ENCODE measurements around the gene NEIL1.
A peak's percentile ranks its signal among the peaks of the same experiment; 100 is the strongest.
"Not testable (repeated sequence)": the region's sequence is repeated elsewhere in the genome, so short reads cannot be mapped to it uniquely, and the experiment has no call there.

Gene NEIL1, protein sequence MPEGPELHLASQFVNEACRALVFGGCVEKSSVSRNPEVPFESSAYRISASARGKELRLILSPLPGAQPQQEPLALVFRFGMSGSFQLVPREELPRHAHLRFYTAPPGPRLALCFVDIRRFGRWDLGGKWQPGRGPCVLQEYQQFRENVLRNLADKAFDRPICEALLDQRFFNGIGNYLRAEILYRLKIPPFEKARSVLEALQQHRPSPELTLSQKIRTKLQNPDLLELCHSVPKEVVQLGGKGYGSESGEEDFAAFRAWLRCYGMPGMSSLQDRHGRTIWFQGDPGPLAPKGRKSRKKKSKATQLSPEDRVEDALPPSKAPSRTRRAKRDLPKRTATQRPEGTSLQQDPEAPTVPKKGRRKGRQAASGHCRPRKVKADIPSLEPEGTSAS
- total RNA-seq, result 1.5 to 24.9 (median 5.7) reads per million in 9 experiments

DNA sequence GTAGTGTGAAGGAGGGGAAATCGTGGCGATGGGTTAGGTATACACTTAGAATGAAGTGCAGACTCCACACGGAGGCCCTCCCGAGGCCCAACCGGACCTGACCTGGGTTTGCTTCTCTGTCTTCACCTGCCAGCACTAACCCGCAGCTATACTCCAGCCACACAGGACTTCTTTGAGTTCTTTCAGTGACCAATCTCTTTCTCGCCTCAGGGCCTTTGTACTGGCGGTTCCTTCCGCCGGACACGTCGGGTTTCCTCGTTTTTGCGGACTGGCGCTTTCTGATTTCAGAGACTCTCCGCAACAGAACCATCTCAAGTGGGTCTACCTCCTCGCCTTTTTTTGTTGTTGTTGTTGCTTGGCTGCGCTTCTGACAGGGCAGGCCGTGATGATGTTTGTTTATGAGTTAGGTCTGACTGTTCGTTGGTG is at the start of gene NEIL1:
Gene NEIL1, plus strand, starts transcription at position 244 of the 426 bp plus-strand sequence. CDS start 1,867 bp downstream, outside the sequence.
- ATAC-seq (replicated peaks), result no peak
- H3K9me3 Mint-ChIP-seq, result peaks cover 3 to 12% of the 10 kb centered on the region in 2 donors
- H3K4me1 Mint-ChIP-seq (ENCODE audit: low read depth in 2 of 2), result peaks cover 27 to 31% of the 10 kb centered on the region in 2 donors
- peak within 1 kb of the TSS; percentile 84 to 87 for H3K4me3 Mint-ChIP-seq
- H3K27ac Mint-ChIP-seq, result peak within 1 kb of the TSS; percentile 31 to 89
- peaks cover 40% of the 10 kb centered on the region for H3K36me3 Mint-ChIP-seq (ENCODE audit: insufficient read depth)
- no peaks in the 10 kb centered on the region for H3K27me3 Mint-ChIP-seq
- DNase-seq, result no peak

DNA sequence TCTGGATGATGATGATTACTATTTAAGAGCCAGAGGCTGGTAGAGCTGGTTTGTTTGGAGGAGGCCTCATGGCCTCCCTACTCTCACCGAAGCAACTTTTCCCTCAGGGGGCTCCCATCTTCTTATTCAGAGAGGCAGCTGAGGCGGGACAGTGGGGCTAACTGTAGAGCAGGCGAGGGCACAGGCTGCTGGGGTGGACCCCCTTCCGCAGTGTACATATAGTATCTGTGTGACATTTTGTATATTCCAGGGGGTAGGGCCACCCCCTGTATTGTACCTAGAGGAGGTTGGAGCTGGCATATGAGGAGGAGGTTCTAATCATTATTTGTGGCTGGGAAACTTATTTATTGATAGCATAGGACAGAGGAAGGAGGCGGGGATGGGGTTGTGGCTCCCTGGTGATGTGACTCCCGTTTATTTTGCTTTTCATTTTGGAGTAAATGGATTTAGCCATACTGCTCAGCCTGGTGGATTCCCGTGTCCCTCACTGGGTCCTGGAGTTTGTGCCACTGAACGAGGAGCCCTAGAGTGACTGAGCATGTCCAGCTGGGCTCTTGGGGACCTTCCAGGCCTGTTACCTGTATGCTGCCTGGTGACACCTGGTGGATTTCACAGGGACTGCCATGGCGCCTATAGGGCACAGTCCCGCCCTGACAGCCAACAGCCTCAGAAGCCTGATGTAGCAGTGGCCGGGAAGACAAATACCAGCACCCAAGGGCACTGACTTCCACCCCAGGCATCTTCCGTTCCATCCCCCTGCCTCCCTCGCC is 48.1 kb upstream of the NEIL1 start:
- not testable (repeated sequence) for H3K4me1 Mint-ChIP-seq (ENCODE audit: low read depth in 2 of 2); H3K9me3 Mint-ChIP-seq; H3K36me3 Mint-ChIP-seq (ENCODE audit: insufficient read depth); DNase-seq; H3K27ac Mint-ChIP-seq; H3K4me3 Mint-ChIP-seq
- ATAC-seq (replicated peaks), result peak; percentile 95
- H3K27me3 Mint-ChIP-seq, result peaks cover 2 to 14% of the 10 kb centered on the region in 2 donors

DNA sequence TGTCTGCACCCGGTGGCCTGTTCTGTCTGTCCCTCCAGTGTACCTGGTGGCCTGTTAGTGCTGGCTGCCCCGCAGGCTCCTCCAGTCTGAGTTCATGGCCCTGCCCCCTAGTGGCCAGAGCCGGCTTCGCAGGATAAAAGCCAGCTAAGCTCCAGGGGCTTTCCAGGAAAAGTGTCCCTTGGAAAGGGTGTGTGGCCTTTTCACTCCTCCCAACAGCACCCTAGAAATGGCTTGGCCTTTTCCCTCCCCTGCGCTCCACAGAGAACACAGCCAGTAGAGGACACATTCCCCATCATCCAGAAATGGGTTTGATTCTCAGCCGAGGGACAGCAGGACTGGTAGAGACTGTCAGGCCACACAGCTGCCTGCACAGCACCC is 47.5 kb upstream of the NEIL1 start:
- DNase-seq, result peak; percentile 56 to 65 (median 62)
- H3K36me3 Mint-ChIP-seq (ENCODE audit: insufficient read depth); H3K4me3 Mint-ChIP-seq; H3K4me1 Mint-ChIP-seq (ENCODE audit: low read depth in 2 of 2); H3K27ac Mint-ChIP-seq; H3K9me3 Mint-ChIP-seq: not testable (repeated sequence)
- ATAC-seq (replicated peaks), result peak; percentile 91
- peaks cover 8 to 18% of the 10 kb centered on the region in 2 donors for H3K27me3 Mint-ChIP-seq

DNA sequence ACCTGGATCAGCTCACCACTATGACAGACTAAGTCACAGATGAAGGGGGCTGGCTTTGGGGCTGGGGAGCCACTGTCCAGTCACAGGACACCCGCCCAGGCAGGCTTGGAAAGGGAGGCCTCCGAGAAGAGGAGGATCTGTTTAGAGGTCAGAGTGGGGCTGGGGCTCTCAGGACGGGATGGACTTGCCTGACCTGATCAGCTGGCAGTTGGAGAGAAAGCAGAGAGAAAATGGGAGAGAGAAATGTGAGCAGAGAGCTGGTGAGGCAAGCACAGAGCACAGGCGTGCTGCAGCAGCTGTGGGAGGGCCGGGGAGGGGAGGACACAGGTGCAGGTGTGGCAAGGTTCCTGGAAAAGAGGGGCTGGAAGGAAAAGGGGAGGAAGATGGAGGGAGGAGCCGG is 46.8 kb upstream of the NEIL1 start:
- H3K36me3 Mint-ChIP-seq (ENCODE audit: insufficient read depth); H3K9me3 Mint-ChIP-seq; ATAC-seq (replicated peaks); H3K4me3 Mint-ChIP-seq; H3K27ac Mint-ChIP-seq; H3K4me1 Mint-ChIP-seq (ENCODE audit: low read depth in 2 of 2); DNase-seq: not testable (repeated sequence)
- H3K27me3 Mint-ChIP-seq, result peaks cover 15 to 26% of the 10 kb centered on the region in 2 donors

DNA sequence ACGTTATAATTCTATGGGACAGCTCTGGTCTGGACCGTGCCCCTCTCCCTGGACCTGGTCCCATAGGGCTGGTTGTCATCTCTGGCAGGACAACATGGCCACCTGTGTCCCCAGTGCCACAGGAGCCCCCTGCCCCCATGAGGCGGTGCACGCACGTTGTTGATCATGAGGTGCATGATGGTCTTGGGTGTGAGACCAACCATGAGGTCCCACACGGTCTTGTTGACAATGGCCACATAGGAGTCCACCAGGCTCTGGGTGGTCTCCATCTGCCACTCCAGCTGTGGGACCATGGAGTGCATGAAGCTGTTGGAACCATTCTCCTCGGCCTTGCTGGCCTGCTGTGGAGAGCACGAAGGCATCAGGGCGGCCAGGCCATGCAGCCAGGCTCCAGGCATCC is 44.5 kb upstream of the NEIL1 start:
- DNase-seq, result no peak
- no peak for ATAC-seq (replicated peaks)
- Mint-ChIP-seq H3K27ac (no peak overlapping the region), H3K36me3 (ENCODE audit: insufficient read depth) (no peaks in the 10 kb centered on the region), H3K9me3 (no peaks in the 10 kb centered on the region), H3K4me1 (ENCODE audit: low read depth in 2 of 2) (no peaks in the 10 kb centered on the region), H3K4me3 (no peak overlapping the region), H3K27me3 (peaks cover 35 to 49% of the 10 kb centered on the region in 2 donors)

DNA sequence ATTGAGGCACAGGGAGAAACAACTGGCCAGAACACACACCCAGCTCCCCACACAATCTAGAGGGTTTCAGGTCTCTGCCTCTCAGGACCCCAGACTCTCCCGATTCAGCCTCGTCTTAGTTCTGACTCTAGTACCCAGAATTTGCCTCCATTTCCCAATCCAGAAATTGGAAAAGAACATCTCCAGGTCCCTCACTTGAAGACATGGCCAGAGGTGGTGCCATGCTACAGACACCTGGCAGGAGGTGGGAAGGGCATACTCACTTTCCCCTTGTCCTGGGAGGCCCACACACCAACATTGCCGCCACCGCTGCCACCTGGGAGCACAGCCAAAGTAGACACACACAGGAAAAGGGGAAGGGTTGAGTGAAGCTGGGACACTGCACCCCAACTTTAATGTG is 44.1 kb upstream of the NEIL1 start:
- H3K9me3 Mint-ChIP-seq; ATAC-seq (replicated peaks); H3K36me3 Mint-ChIP-seq (ENCODE audit: insufficient read depth); H3K27ac Mint-ChIP-seq; H3K4me1 Mint-ChIP-seq (ENCODE audit: low read depth in 2 of 2); DNase-seq; H3K4me3 Mint-ChIP-seq: not testable (repeated sequence)
- H3K27me3 Mint-ChIP-seq, result peaks cover 35 to 53% of the 10 kb centered on the region in 2 donors

DNA sequence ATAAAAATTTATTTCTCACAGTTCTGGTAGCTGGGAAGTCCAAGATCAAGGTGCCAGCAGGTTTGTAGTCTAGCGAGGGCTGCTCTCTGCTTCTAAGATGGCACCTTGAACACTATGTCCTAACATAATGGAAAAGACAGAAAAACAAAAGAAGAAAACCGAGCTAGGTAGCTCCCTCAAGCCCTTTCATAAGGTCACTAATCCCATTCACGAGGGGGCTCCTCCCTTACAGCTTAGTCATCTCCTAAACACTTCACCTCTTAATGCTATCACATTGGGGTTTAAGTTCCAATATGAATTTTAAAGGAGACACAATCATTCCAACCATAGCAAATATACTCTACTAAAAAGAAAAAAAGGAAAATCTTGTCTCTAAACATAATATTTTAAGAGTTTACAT is 40.7 kb upstream of the NEIL1 start:
- H3K27ac Mint-ChIP-seq, result no peak overlapping the region
- no peaks in the 10 kb centered on the region for H3K9me3 Mint-ChIP-seq
- no peak overlapping the region for H3K4me3 Mint-ChIP-seq
- DNase-seq, result no peak
- H3K4me1 Mint-ChIP-seq (ENCODE audit: low read depth in 2 of 2), result no peaks in the 10 kb centered on the region
- peaks cover 4% of the 10 kb centered on the region for H3K36me3 Mint-ChIP-seq (ENCODE audit: insufficient read depth)
- peaks cover 52 to 53% of the 10 kb centered on the region in 2 donors for H3K27me3 Mint-ChIP-seq
- ATAC-seq (replicated peaks), result no peak

DNA sequence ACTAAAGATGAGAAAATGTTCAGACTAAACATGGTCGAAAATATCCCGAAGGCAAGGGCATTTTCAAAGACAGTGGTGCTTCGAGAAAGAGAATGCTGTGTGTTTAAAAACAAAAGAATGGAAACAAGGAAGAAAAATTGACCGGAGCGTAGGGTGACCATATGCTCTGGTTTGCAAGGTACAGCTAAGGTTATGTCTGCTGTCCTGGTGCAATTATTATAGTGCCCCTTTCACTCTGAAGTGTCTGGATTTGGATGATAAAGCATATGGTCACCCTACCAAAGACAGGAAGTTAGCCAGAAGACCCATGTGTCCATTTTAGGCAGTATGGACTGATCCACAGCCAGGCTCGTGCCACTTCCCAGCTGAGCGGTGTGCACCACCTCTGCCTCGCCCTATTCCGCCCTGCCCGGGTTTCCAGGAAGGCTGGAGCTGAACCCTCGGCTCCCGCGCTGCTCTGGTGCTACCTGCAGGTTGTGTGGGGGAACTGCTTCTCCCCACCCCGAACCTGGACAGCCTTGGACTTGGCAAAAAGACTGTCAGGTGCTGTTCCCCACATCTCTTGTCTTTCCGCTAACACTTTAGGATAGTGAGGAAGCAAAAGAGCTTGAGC is 39.0 kb upstream of the NEIL1 start:
- Mint-ChIP-seq H3K36me3 (ENCODE audit: insufficient read depth) (peaks cover 4% of the 10 kb centered on the region), H3K27ac (no peak overlapping the region)

DNA sequence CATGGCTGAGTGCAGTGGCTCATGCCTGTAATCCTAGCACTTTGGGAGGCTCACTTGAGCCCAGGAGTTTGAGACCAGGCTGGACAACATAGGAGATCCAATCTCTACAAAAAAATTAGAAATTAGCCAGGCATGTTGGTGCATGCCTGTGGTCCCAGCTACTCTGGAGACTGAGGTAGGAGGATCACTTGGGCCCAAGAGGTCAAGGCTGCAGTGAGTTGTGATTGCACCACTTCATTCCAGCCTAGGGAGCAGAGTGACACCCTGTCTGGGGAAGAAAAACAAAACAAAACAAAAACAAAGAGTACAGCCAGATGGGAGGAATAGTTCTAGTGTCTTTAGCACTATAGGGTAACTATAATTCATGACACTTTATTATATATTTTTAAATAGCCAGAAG is 37.1 kb upstream of the NEIL1 start:
- peaks cover 41 to 43% of the 10 kb centered on the region in 2 donors for H3K27me3 Mint-ChIP-seq
- no peaks in the 10 kb centered on the region for H3K9me3 Mint-ChIP-seq
- no peak overlapping the region for H3K4me3 Mint-ChIP-seq
- peaks cover 4% of the 10 kb centered on the region for H3K36me3 Mint-ChIP-seq (ENCODE audit: insufficient read depth)
- no peak for ATAC-seq (replicated peaks)
- no peak overlapping the region for H3K27ac Mint-ChIP-seq
- peaks cover 10% of the 10 kb centered on the region in 2 donors for H3K4me1 Mint-ChIP-seq (ENCODE audit: low read depth in 2 of 2)
- no peak for DNase-seq

More for the DNA sequence above, 39.0 kb upstream of the NEIL1 start:
- Mint-ChIP-seq H3K27me3 (peaks cover 52 to 53% of the 10 kb centered on the region in 2 donors), H3K4me1 (ENCODE audit: low read depth in 2 of 2) (peaks cover 7% of the 10 kb centered on the region in 2 donors), H3K4me3 (no peak overlapping the region), H3K9me3 (no peaks in the 10 kb centered on the region)
- ATAC-seq (replicated peaks) (no peak), DNase-seq (no peak)

DNA sequence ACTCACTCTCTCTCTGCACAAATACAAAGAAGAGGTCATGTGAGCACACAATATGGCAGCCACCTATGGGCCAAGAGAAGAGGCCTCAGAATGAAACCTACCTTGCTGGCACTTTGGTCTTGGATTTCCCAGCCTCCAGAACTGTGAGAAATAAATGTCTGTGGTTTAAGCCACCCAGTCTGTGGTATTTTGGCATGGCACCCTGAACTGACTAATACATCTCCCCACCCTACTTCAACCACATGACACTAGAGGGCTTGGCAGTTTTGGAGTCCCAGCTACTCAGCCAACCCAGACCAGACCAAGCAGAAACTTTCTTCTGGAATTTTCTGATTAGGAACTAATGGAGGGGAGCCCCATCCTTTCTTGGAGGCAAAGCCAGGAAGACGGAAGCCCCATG is 34.3 kb upstream of the NEIL1 start:
- peaks cover 14 to 18% of the 10 kb centered on the region in 2 donors for H3K27me3 Mint-ChIP-seq
- not testable (repeated sequence) for H3K27ac Mint-ChIP-seq; ATAC-seq (replicated peaks); DNase-seq; H3K9me3 Mint-ChIP-seq; H3K36me3 Mint-ChIP-seq (ENCODE audit: insufficient read depth)
- H3K4me3 Mint-ChIP-seq, result peak overlapping the region in 1 of 2 donors; percentile 5
- H3K4me1 Mint-ChIP-seq (ENCODE audit: low read depth in 2 of 2), result peaks cover 10% of the 10 kb centered on the region in 2 donors

DNA sequence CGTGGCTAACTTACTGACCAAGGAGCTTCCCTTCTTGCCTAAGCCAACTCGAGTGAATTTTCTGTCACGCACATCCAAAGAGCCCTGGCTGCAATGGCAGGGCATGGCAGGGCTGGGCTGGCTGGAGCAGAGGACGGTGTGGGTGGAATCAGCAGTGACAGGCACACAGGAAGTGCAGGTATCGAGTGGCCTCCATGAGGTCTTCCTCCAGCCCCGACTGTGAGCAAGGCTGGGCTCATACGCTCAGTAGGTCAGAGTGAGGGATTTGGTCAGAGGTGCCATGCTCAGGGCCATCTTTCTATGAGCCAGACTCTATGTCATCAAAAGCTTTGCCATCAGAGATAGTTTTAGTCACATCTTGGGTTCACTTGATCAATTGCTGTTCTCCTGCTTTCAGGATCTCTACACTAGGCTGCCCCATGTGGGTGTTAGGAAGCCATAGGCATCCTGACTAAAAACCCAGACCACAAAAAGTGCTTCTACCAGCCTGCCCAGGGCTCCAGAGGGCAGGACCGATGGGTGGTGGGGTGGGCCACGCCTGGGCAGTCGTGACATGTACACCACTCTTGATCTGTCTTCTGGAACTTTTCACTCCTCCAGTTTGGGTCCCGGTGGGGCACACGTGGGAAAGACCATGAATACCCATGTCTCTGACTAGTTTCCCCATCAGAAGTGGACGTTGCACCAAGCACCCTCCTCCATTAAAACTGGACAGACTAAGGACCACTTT is 33.6 kb upstream of the NEIL1 start:
- Mint-ChIP-seq H3K27me3 (peaks cover 7 to 15% of the 10 kb centered on the region in 2 donors), H3K36me3 (ENCODE audit: insufficient read depth) (peaks cover 4% of the 10 kb centered on the region), H3K4me1 (ENCODE audit: low read depth in 2 of 2) (peaks cover 10% of the 10 kb centered on the region in 2 donors), H3K4me3 (no peak overlapping the region), H3K27ac (no peak overlapping the region), H3K9me3 (no peaks in the 10 kb centered on the region)
- ATAC-seq (replicated peaks), result no peak
- no peak for DNase-seq

DNA sequence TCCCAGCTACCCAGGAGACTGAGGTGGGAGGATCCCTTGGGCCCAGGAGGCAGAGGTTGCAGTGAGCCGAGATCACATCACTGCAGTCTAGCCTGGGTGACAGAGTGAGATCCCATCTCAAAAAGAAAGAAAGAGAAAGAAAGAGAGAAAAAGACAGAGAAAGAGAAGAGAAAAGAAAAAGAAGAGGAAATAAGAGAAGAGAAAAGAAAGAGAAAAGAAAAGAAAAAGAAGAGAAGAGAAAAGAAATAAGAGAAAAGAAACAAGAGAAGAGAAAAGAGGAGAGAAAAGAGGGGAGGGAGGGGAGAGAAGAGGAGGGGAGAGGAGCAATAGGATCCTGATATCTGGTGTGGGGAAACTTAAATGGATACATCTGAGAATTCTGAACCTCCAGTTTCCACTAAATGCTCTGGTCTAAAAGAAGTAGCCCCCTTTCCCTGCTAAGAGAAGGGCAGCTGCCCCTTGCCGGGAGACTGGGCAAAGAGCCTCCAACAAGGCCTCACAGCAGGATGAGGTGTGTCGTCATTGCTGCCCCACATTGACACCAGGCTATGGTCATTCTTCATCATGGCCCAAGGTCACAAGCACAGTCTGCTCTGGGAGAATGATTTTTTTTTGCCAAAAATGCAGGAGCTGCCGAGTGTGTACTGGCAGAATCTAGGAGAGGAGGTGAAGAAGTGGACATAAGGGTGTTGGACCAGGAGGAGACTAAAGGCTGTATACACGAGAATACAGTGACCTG is 32.1 kb upstream of the NEIL1 start:
- Mint-ChIP-seq H3K27ac (peak overlapping the region in 1 of 2 donors; percentile 33), H3K4me3 (no peak overlapping the region), H3K4me1 (ENCODE audit: low read depth in 2 of 2) (peaks cover 10% of the 10 kb centered on the region in 2 donors), H3K27me3 (peaks cover 0 to under 1% of the 10 kb centered on the region in 2 donors), H3K9me3 (no peaks in the 10 kb centered on the region), H3K36me3 (ENCODE audit: insufficient read depth) (peaks cover 1% of the 10 kb centered on the region)
- DNase-seq (no peak), ATAC-seq (replicated peaks) (no peak)
